ENCODE results near the gene CSN3. TPM values are rescaled to one million over a fixed set of nuclear protein-coding genes. Genes with fewer than 3 reads are reported as not detected.

The CSN3 gene
- total RNA-seq, 2 experiments from 2014 or later, result not detected

DNA sequence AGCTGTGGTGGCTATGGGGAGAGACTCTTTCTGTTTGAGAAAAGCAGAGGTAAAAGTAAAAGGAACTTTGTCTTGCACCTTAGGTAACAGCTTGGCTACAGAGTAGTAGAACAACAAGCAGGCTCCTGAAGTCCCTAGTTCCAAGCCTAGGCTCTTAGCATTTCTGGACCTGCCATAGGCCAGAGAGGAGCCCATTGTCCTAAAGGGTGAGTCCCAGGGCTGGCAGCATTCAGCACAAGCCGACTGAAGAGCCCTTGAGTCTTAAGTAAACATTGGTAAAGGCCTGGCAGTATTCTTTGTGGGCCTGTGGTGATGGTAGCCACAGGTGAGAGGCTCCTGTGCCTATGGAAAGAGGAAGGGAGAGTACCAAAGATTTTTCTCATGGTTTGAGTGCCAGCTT lies 38.2 kb downstream of the CSN3 start:
- H3K36me3 ChIP-seq (ENCODE audit: insufficient read depth, low read length), result no peaks in the 10 kb centered on the region
- no peak overlapping the region for H3K4me3 ChIP-seq (ENCODE audit: low read length)
- Mint-ChIP-seq H3K27ac (no peak overlapping the region), H3K36me3 (ENCODE audit: low read depth) (no peaks in the 10 kb centered on the region), H3K27me3 (no peaks in the 10 kb centered on the region), H3K4me3 (no peak overlapping the region), H3K4me1 (ENCODE audit: low read depth) (no peaks in the 10 kb centered on the region), H3K9me3 (peaks cover 2% of the 10 kb centered on the region)
- TF ChIP-seq, protein P1, sequence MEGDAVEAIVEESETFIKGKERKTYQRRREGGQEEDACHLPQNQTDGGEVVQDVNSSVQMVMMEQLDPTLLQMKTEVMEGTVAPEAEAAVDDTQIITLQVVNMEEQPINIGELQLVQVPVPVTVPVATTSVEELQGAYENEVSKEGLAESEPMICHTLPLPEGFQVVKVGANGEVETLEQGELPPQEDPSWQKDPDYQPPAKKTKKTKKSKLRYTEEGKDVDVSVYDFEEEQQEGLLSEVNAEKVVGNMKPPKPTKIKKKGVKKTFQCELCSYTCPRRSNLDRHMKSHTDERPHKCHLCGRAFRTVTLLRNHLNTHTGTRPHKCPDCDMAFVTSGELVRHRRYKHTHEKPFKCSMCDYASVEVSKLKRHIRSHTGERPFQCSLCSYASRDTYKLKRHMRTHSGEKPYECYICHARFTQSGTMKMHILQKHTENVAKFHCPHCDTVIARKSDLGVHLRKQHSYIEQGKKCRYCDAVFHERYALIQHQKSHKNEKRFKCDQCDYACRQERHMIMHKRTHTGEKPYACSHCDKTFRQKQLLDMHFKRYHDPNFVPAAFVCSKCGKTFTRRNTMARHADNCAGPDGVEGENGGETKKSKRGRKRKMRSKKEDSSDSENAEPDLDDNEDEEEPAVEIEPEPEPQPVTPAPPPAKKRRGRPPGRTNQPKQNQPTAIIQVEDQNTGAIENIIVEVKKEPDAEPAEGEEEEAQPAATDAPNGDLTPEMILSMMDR (IDR thresholded peaks at IDR 0.05), result no peak
- DNase-seq (no peak), ATAC-seq (ENCODE audit: poor library complexity) (no peak)
- no peaks in the 10 kb centered on the region for H3K4me1 ChIP-seq (ENCODE audit: insufficient read depth, low read length)
- peaks cover 0 to 4% of the 10 kb centered on the region in 2 experiments for H3K9me3 ChIP-seq (ENCODE audit: control insufficient read depth in 1 of 2, insufficient read depth in 1 of 2, low read length in 2 of 2)
- POLR2A ChIA-PET, result no interaction called here
- H3K27ac ChIP-seq (ENCODE audit: low read depth in 1 of 2, low read length in 2 of 2), result no peak overlapping the region
- CTCF ChIA-PET, result no interaction called here
- intact Hi-C loops (cut with DNase I, micrococcal nuclease), result no loop called here
- H3K27me3 ChIP-seq (ENCODE audit: control insufficient read depth in 1 of 2, insufficient read depth in 2 of 2, low read length in 2 of 2), result no peaks in the 10 kb centered on the region

DNA sequence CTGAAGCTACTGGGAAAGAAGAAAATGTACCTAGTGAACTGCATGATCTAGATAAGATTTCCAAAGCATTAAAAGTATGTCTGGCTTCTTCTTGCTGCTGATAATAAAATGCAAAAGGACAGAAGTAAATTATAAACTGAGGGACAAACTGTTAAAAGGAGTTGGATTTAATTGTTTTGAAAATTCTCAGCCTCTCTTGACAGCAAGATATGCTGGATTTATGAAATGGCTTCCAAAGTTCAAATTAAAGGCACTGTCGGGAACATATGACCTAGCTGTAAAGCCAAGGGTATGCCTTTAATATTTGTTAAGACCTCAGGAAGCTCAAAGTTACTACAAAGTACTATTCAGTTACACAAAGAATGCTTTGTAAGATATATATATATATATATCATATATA lies 46.3 kb downstream of the CSN3 start:
- intact Hi-C loops (cut with DNase I, micrococcal nuclease), result no loop called here

DNA sequence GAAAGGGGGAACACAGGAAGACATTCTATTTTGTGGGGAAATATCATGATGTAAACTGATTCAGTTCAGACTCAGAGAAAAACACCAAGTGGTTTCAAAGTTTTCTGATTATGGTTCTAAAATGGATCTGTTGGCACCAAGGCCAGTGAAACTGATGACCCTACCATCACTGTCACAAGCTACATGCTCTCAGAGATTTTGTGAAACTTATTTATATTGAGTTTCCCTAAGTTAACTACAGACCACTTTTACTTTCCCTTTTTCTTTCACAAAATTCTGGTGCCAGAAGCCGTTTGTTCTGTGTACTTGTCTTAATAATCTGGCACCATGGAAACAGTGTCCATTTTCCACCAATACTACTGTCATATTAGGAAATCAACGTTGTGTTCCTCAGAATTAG lies 48.9 kb downstream of the CSN3 start:
- H3K27me3 Mint-ChIP-seq, result no peaks in the 10 kb centered on the region
- Histone ChIP-seq H3K4me3 (ENCODE audit: low read length) (no peak overlapping the region), H3K9me3 (ENCODE audit: control insufficient read depth in 1 of 2, insufficient read depth in 1 of 2, low read length in 2 of 2) (no peaks in the 10 kb centered on the region), H3K27me3 (ENCODE audit: control insufficient read depth in 1 of 2, insufficient read depth in 2 of 2, low read length in 2 of 2) (no peaks in the 10 kb centered on the region), H3K27ac (ENCODE audit: low read depth in 1 of 2, low read length in 2 of 2) (no peak overlapping the region), H3K4me1 (ENCODE audit: insufficient read depth, low read length) (no peaks in the 10 kb centered on the region), H3K36me3 (ENCODE audit: insufficient read depth, low read length) (no peaks in the 10 kb centered on the region)
- CTCF ChIA-PET, result no interaction called here
- no peaks in the 10 kb centered on the region for H3K36me3 Mint-ChIP-seq (ENCODE audit: low read depth)
- H3K4me3 Mint-ChIP-seq, result no peak overlapping the region
- intact Hi-C loops (cut with DNase I, micrococcal nuclease), result no loop called here
- no peak for DNase-seq
- H3K9me3 Mint-ChIP-seq, result peaks cover 8% of the 10 kb centered on the region
- TF ChIP-seq, protein P1 (IDR thresholded peaks at IDR 0.05), result no peak
- POLR2A ChIA-PET, result no interaction called here
- H3K27ac Mint-ChIP-seq, result no peak overlapping the region
- no peaks in the 10 kb centered on the region for H3K4me1 Mint-ChIP-seq (ENCODE audit: low read depth)
- no peak for ATAC-seq (ENCODE audit: poor library complexity)

More for the DNA sequence above, 46.3 kb downstream of the CSN3 start:
- no peaks in the 10 kb centered on the region for H3K27me3 Mint-ChIP-seq
- no peaks in the 10 kb centered on the region for H3K36me3 Mint-ChIP-seq (ENCODE audit: low read depth)
- H3K27ac Mint-ChIP-seq, result no peak overlapping the region
- DNase-seq, result no peak
- Histone ChIP-seq H3K27ac (ENCODE audit: low read depth in 1 of 2, low read length in 2 of 2) (no peak overlapping the region), H3K27me3 (ENCODE audit: control insufficient read depth in 1 of 2, insufficient read depth in 2 of 2, low read length in 2 of 2) (no peaks in the 10 kb centered on the region), H3K9me3 (ENCODE audit: control insufficient read depth in 1 of 2, insufficient read depth in 1 of 2, low read length in 2 of 2) (no peaks in the 10 kb centered on the region), H3K4me3 (ENCODE audit: low read length) (no peak overlapping the region), H3K36me3 (ENCODE audit: insufficient read depth, low read length) (no peaks in the 10 kb centered on the region), H3K4me1 (ENCODE audit: insufficient read depth, low read length) (no peaks in the 10 kb centered on the region)
- CTCF ChIA-PET, result no interaction called here
- H3K4me1 Mint-ChIP-seq (ENCODE audit: low read depth), result no peaks in the 10 kb centered on the region
- H3K9me3 Mint-ChIP-seq, result peaks cover 8% of the 10 kb centered on the region
- no peak for ATAC-seq (ENCODE audit: poor library complexity)
- POLR2A ChIA-PET, result no interaction called here
- no peak overlapping the region for H3K4me3 Mint-ChIP-seq
- TF ChIP-seq, protein P1 (IDR thresholded peaks at IDR 0.05), result no peak
